ENCODE data around the gene SHH. TPM values are rescaled to one million over a fixed set of nuclear protein-coding genes. Genes with fewer than 3 reads are reported as not detected.

The SHH gene
- total and polyA plus RNA-seq, 2 of the 4 experiments (the other 2 are of a cell fraction), result under 0.01 to 0.03 TPM

DNA sequence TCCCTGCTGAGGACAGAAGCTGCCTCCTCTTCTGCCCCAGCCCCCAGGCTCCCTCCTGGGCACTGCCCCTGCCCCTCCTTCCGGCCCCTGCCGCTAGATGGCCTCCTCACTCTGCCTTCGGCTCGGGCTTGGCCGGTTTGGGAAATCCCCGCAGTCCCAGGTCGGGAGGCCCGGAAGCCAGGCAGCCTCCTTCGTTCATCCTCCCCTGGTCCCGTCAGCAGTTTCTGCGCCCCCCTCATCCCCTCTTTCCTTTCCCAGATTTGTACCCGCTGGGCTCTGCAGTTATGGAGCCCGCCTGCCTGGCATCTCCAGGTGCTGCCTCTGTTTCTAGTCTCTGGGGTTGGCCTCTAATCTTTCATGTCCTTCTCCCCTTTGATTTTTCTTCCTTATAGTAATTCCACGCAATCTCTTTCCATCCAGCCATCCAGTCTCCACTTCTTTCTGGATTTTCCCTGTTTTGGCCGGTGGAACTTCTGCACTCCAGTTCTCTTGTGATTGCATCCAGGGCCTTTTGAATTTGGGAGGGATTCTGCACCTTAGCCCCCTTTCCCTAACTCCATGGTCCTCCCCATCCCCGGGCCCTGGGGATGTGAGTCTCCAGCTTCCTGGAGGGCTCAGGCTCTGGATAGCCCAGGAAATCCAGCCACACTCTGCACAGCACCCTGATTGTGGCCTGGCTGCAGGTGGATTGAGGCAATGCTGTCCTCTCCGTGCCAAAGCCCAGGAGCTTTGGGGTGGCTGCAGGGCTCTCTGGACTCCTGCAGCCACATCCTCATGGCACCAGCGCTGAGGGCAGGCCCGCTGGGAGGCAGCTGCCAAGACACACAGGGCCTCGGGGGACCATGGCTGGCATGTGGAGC lies 3.3 kb upstream of the SHH start (continued):
- TF ChIP-seq FOS (IDR thresholded peaks at IDR 0.05; ENCODE audit: low read depth, low read length) (no peak), CEBPB (IDR thresholded peaks at IDR 0.05; ENCODE audit: low read depth, low read length) (no peak)

DNA sequence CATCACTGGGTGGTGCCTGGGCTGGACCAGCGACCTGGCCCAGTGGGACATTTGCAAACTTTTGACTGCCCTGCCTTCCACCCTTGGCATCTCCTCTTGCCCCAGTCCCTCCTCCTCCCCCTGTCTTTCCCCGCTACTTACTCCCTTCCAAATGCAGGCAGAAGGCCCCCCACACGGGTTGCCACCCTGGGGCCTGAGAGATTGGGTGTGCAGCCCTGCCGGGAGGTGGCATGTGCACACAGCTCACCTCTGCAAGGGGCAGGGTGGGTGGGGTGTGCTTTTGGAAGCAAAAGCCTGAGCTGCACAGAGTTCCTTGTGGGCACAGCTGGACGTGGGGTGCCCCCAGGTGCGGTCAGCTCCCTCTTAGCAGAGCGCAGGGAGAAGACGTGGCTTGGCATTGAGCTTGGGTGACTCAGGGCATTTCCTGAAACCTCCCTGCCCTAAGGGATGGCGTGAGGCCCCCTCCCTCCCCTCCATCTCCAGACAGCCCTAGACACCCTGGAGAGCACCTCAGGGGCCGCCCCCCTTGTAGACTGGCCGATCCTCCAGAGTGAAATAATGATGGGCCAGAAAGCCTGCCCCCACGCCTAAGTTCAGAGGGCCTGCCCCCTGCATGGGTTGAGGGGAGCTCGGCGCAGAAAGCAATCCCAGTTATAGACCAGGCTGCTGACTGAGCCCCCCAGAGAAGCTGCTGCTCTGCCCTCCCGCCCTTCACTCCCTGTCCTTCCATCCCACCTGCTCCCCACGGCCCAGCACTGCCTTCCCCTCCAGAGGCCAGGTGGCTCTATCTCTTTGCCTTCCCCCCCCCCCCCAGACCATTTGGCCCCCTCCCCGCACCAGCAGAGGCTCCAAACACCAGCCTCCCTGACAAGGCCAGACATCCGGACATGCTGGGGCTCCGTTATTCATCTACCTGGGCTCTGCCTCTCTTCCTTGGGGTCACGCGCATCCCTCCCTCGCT lies 2.3 kb upstream of the SHH start:
- Histone ChIP-seq H3K9me3 (ENCODE audit: control insufficient read depth, insufficient read depth, low read length) (no peaks in the 10 kb centered on the region), H3K4ac (ENCODE audit: low read depth, low read length) (no peak overlapping the region), H2AK5ac (ENCODE audit: low read depth, low read length) (no peak overlapping the region), H3K56ac (ENCODE audit: extremely low read depth, insufficient read depth, low read length) (no peak overlapping the region), H3K36me3 (ENCODE audit: control insufficient read depth, insufficient read depth, low read length) (no peaks in the 10 kb centered on the region), H3K4me1 (ENCODE audit: control insufficient read depth, insufficient read depth, low read length) (no peaks in the 10 kb centered on the region), H2BK120ac (ENCODE audit: low read depth, low read length) (no peak overlapping the region), H2AFZ (replicated peaks; ENCODE audit: low read length, poor library complexity) (no peak overlapping the region), H2BK5ac (ENCODE audit: low read depth, low read length, poor library complexity, severe bottlenecking) (no peak overlapping the region), H2BK20ac (ENCODE audit: low read depth, low read length) (no peak overlapping the region), H4K5ac (ENCODE audit: low read depth, low read length) (no peak overlapping the region), H4K20me1 (ENCODE audit: insufficient read depth, low read length) (no peaks in the 10 kb centered on the region; the same call in 1 of the 2 replicates), H3K9me1 (ENCODE audit: insufficient read depth, low read length) (no peaks in the 10 kb centered on the region), H3K4me2 (ENCODE audit: low read depth, low read length) (no peak overlapping the region), H3K79me1 (ENCODE audit: low read depth in 1 of 2, low read length in 2 of 2) (no peaks in the 10 kb centered on the region), H4K8ac (ENCODE audit: low read depth in 2 of 2, low read length in 2 of 2) (no peak overlapping the region), H3K23ac (ENCODE audit: low read depth, low read length) (no peak overlapping the region), H3K27ac (ENCODE audit: insufficient read depth, low read length) (no peak overlapping the region), H3K27me3 (ENCODE audit: control insufficient read depth, insufficient read depth, low read length) (peaks cover 52% of the 10 kb centered on the region), H3K14ac (replicated peaks; ENCODE audit: low read depth, low read length) (no peak overlapping the region), H4K91ac (ENCODE audit: insufficient read depth, low read depth, low read length) (no peak overlapping the region), H3K9ac (ENCODE audit: low read depth, low read length) (no peak overlapping the region), H3K18ac (ENCODE audit: low read depth, low read length) (no peak overlapping the region), H2BK15ac (ENCODE audit: low read depth, low read length) (no peak overlapping the region), H2AK9ac (replicated peaks; ENCODE audit: low read depth, low read length, poor library complexity) (no peak overlapping the region), H3K4me3 (ENCODE audit: insufficient read depth, low read depth, low read length) (no peak overlapping the region)
- dilution Hi-C loops (cut with HindIII; ENCODE audit: low sequenced_read_pairs, unreplicated experiment) (no loop called here), intact Hi-C loops (cut with micrococcal nuclease) (loop anchor here (1.0 kb wide), 3 partner anchors 659 to 1003 kb away; no protein-coding TSS in a partner anchor), in situ Hi-C loops (cut with MboI; ENCODE audit: low sequenced_read_pairs) (loop anchor here (10.0 to 25.0 kb wide), 2 partner anchors 660 to 823 kb away; partner anchors contain the start of gene RNF32)
- TF ChIP-seq POLR2A (IDR thresholded peaks at IDR 0.05; ENCODE audit: low read depth, low read length), result no peak
- TF ChIP-seq RAD21 (IDR thresholded peaks at IDR 0.05; ENCODE audit: low read length), result no peak
- no peak for TF ChIP-seq FOS (IDR thresholded peaks at IDR 0.05; ENCODE audit: low read depth, low read length)
- no peak for TF ChIP-seq NFE2L2 (IDR thresholded peaks at IDR 0.05; ENCODE audit: low read depth, low read length)
- no peak for TF ChIP-seq SMC3 (IDR thresholded peaks at IDR 0.05; ENCODE audit: low read depth, low read length)
- no peak for TF ChIP-seq ELK1 (IDR thresholded peaks at IDR 0.05; ENCODE audit: borderline replicate concordance, low read depth, low read length)
- TF ChIP-seq, protein P1, sequence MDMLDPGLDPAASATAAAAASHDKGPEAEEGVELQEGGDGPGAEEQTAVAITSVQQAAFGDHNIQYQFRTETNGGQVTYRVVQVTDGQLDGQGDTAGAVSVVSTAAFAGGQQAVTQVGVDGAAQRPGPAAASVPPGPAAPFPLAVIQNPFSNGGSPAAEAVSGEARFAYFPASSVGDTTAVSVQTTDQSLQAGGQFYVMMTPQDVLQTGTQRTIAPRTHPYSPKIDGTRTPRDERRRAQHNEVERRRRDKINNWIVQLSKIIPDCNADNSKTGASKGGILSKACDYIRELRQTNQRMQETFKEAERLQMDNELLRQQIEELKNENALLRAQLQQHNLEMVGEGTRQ (IDR thresholded peaks at IDR 0.05; ENCODE audit: low read depth, low read length), result no peak
- 13% methylated on average over 1 of the region's 22 CpGs; no CpG with 5 or more reads in 1 of the 2 experiments for WGBS, 2 experiments (ENCODE audit: extremely low coverage in 2 of 2, insufficient read length in 1 of 2)
- ATAC-seq (ENCODE audit: low read depth), result no peak
- peak; percentile 17 for DNase-seq
- no TSS peak for BruUV-seq (replicated peaks)
- CTCF ChIA-PET, result interaction anchor here (0.7 kb wide), 1 partner anchor 659 kb away, joined by 4 read pairs; no protein-coding TSS in a partner anchor
- POLR2A ChIA-PET (ENCODE audit: unreplicated experiment), result no interaction called here
